Measurements from ENCODE around the gene C19orf67.
A peak's percentile ranks its signal among the peaks of the same experiment; 100 is the strongest.

The C19orf67 gene

DNA sequence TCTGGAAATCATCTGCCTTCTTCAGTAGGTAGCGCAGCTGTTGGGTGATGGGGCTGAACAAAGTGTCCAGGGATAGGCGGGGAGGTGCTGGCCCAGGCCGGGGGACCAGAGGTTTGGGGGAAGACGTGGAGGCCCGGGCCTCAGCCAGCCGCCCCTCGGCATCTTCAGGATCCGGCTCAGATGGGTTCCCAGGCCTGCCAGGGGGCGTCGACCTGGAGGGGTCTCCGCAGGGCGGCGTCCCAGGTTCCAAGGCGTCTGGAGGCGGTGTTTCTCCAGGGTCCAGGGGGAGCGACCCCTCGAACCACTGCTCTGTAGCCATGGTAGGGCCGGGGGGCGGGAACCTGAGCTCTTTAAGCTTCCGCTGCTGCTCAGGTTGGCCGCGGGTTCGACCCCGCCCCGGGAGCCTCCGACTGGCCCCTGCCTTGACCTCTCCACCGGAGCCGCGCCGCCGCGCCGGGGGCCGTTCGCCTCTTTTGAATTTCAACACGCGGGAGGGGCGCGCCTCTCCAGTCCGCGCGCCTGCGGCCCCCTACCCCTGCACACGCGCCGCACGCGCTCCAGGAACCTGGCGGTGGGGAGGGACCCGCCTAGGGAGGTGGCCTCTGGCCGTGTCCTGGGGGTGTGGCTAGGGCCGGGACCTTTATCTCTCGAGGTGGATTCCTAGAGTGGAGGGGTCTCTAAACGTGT is at the start of gene C19orf67:
Gene C19orf67, minus strand, starts transcription at position 475 of the 687 bp plus-strand sequence. Its CDS starts 156 bp downstream, at position 319.
- DNase-seq = no peak

DNA sequence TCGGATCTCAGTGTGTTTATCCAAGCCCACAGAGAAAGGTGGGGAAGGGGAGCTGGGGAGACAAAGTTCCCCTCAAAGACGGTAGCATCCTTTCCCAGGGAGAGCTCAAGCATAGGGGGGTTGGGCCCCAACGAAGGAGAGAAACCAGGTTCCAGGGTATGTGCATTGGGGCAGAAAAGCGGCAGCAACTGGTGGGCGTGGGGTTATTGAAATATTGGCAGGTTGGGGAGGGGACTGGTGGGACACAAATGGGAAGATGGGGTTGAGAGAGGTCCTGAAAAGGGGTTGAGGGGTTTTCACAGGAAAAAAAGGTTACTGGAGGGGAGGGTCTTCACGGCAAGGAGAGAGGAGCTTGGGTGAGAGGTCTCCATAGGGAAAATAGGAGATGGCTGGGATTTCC is 49.8 kb upstream of the C19orf67 start:
- no peak for DNase-seq

DNA sequence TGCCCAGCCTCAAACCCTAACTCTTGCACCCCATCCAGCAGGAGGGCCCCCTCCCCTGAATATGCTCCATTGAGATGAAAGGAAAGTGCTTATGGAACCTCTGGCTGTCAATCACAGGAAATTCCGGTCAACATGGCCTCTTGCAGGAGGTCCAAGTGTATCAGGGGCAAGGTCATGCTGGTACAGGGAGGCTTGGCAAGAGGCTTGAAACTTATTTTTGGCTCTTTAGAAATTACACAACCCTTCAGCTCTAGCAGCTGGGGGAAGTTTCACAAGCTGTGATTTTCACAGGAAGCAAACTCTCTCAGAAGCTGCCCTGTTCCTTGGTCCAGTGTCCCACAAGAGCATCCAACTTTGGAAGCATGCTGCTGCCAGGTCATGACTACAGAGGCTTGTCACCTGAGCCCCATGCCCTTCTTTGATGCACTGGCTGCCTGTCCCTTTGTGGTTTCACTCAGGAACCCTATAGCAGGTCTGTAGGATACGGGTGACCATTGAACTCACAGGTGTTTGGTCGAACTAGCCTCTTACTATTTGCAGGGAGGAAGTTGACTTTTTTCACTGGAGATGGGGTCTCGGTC is 42.4 kb upstream of the C19orf67 start:
- DNase-seq = no peak

DNA sequence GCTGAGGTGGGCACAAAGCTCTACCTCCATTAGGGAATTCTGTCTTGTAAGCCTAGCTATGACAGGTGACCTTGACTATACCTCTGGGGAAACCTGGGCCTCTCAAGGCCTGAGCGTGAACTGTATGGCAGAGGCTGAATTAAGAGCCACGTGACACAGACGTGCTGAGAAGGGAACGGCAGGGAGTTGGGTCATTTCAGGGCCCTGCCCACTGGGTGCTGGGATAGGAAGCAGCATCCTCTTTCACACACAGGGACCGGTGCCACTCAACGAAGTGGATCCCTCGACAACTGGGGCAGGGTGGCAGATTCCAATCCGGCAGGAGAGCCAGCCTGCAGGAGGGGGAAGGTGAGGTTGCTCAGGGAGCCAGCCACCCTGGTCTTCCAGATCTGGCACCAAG is 41.6 kb upstream of the C19orf67 start:
- no peak for DNase-seq

DNA sequence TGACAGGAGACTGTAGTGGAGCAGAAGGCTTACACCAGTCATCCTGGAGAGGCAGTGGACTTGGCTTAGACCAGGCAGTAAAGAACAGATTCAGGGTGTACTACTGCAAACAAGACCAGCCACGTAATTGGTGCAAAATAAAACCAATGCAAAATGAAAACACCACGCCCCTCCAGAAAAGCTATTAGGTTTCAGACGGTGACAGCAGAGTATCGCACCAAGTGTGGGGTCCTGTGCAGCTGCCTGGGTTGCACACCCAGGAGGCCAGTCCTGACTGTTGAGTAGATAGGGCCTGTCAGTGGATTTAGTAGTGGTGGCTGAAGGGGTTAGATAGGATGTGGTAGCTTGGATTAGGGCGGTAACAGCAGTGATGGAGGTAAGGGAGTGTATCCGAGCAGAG is 37.3 kb upstream of the C19orf67 start:
- no peak for DNase-seq

DNA sequence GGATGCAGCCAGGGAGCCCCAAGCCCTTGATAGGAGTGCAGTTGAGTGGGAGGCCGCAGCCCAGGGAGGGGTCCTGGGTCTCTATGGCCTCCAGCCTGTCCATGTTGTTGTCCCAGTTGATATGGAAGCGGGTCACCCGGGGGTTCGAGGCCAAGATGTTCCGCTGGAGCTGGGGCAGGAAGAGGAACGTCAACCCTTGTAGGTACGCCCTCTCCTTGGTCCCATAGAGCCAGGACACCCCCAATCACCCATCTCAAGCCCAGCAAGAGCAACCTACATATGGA is 34.9 kb upstream of the C19orf67 start:
- DNase-seq = no peak

DNA sequence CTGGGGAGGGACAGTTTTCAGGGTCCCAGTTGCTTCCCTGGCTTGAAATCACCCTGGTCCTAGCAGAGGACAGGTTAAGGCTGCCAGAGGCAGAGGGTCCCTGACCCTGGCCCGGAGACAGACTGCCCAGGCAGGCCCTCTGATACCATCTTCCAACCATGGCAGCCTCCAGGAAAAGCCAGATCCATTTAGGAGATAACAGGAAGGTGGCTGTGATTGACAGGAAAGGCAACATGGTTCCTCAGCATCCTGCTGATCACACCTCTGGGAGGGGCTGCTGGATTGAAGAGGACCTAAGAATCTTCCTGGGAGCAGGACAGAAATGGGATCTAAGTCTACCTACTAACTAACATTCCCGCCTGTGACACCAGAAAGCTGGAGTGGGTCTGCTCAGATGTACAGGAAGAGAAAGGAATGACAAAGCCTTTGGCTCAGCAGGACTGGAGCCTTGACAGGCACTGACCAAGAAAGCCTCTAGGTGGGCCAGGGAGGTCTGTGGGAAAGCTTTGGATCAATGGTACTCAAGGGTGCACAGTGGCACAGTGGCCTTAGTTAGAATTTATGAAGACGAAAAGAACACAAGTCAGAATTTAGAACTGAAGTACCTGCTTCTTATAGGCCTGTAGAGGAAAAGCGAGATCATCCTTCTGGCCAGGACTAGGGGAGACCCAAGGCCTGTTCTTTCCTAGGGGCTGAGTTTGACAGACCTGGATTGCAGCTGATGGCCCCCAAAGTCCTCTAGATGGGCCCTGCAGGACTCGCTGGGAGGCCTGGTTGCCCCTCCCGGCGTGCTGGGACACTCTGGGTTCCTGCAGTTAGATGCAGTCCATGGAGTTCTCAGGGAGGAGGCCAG is 34.3 kb upstream of the C19orf67 start:
- DNase-seq = no peak

DNA sequence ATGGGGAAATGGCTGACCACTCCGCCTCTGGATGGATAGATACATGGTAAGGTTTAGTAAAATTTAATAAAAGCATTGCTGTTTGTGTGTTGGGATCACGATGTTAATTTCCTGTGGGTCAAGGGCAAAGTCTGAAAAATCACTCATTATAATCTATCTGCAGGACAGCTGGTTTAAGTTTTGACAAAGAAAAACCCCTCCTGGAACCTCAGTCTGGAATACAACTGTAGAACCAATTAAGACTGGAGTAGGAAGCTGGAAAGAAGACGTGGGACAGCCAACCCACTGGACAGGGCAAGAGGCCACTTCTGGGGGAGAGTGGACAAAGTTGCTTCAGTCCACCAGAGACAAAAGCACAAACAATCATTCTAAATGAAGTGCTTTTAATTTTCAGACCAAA is 33.6 kb upstream of the C19orf67 start:
- no peak for DNase-seq

DNA sequence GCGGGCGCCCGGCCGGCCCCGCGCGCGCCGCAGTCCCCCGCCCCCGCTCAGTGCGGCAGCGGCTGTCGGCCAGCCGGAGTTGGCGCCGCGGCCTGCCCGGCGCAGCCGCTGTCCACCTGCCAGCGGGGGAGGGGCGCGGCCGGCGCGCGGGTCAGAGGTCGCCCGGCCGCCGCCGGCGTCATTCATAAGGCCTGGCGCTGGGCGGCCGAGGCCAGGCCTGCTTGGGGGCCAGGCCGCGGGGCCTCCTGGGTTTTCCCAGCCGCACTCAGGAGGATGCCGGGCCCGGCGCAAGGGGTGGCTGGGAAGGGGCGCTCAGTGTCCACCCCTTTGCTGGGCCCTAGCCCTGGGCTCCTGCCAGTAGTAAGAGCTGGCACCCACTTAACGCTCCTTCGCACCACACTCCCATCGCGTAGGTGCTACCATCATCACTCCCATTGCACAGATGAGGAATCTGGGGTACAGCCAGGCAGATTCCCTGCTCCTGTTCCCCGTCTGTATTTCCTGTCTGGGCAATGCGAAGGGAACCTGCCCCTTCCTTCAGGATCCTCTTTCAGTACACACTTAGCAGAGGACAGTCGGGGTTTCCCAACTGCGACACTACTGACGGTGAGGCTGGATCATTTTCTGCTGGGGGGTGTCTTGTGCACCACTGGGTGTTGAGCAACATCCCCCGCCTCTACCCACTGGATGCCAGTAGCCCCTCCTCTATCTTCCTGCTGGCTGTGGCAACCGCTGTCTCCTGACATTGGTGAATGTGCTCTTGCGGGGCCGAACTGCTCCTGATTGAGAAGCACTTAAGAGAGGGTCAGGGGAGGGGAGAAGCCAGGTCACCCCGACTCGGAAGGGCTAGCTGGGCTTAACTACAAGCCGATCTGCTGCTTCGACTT is 32.8 kb upstream of the C19orf67 start:
- peak; percentile 24 for DNase-seq

DNA sequence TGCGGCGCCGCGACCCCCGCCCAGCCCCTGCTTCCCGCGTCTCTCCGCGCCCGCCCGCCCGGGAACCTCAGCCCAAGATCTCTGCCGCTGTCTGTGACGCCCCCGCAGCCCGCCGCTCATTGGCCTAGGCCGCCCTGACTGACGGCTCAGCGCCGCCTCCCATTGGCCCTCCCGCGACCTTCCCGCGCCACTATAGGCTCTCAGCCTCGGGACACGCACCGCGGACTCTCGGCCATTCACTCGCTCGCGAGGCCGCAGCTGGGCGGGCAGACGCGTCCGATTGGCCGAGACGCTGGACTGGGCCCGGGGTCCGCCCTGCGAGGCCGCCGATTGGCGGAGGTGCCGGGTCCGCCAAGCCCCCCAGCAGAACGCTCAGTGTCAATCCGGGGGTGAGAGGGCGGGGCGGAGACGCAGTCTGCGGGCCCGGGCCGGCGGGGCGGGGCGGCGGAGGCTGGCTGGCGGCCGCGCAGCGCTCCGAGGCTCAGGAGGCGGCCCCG is 32.1 kb upstream of the C19orf67 start, which contains the start of gene PRKACA:
Gene PRKACA, minus strand, starts transcription at position 95 of the 497 bp plus-strand sequence. CDS start 215 bp downstream, outside the sequence.
- DNase-seq = peak; percentile 97

DNA sequence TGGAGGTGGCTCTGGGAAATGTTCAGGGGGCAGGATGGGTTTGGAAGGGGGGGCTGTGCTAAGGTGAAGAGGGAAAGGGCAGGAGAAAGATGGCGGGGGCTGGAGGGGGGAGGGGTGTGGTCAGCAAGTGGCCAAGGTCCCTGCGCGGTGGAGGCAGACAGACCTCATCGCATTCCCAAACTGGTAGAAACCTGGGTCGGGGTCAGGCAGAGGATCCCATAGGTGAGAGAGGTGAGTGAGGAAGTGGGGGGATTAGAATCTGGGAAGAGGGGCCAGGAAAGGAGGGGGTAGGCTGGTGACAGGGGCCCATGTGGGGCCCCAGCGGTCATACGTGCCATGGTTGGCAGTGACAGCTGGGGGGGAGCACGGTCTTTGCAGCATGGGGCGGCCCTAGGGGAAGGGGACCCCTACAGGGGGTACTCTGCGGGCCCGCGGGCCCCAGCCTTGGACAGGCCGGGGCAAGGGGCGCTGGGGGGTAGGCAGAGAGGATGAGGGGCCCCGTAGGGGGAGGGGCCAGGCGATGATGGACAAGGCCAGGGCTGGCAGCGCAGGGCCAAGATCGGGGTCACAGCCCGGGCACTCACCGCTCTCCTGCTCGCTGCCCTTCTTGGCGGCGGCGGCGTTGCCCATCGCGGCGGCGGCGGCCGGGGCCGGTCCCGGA is 31.5 kb upstream of the C19orf67 start:
- DNase-seq = peak; percentile 11

DNA sequence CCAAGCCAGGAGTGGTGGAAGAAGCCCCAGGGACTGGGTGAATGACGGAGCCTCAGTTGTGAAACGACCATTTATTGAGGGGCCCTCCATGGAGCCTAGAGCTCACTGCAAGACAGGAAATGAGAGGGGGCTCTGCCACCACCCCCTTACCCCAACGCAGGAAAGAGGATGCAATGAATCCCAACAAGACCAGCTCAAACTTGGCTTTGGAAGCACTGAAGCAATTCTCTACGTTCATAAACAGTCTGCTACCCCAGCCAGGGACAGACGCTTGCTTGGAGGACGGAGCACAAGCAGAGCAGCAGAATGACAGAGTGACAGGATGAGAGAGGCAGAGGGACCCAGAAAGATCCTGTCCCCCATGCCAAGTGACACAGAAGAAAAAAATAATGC is 30.9 kb upstream of the C19orf67 start:
- no peak for DNase-seq

DNA sequence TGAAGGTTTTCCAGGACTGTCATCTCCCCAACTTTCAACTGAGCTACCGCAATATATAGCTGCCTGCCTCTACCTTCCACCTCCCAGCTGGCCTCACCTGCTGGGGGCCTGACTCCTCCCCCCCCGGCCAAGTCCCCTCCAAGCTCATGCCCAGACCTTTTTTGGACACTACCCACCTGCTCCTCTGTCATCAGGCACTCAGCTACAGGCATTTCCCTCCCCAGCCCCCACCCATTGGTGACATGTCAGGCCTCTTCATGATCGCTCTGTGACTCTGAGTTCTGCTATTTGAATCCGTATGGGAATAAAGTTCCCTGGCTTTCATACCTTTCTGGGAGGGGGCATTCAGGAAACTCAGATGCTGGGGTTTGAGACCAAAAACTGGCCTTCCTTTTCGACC is 30.2 kb upstream of the C19orf67 start:
- DNase-seq = no peak

DNA sequence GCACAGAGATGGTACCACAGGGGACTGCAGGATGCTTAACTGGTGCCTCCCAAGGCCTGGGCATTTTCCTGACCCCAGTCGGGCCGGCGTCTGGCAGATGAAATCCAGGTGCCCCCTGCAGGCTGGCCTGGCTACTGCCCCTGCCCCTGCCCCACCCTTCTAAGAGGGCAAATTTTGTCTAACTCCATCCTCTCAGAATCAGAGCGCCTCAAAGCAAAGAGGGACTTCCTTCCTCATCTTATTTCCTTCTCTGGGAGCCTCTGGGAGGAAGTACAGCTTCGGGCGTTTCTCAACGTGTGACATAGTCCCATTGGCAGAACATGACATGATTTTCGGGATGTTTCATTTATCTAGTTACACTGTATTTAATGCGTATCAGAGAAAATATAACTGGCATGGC is 29.3 kb upstream of the C19orf67 start:
- peak; percentile 48 for DNase-seq

DNA sequence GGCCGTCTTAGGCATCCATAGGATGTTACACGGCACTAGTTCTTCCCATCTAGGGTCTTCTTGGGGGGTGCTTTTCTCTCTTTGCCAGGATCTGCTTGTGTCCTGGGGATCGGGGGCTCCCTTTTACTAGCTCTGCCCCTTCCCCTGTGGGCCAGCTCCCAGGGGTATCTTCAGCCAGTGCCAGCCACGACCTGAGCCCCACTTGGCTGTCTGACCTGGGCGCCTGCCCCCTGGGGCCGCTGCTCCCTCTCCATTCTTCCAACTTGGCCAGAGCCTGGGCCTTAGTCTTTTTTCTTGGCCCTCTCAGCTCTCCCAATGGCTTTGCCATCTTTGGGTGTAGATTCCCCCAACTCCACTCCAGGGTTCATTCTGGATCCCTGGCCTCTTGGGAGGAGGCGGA is 28.9 kb upstream of the C19orf67 start:
- no peak for DNase-seq

DNA sequence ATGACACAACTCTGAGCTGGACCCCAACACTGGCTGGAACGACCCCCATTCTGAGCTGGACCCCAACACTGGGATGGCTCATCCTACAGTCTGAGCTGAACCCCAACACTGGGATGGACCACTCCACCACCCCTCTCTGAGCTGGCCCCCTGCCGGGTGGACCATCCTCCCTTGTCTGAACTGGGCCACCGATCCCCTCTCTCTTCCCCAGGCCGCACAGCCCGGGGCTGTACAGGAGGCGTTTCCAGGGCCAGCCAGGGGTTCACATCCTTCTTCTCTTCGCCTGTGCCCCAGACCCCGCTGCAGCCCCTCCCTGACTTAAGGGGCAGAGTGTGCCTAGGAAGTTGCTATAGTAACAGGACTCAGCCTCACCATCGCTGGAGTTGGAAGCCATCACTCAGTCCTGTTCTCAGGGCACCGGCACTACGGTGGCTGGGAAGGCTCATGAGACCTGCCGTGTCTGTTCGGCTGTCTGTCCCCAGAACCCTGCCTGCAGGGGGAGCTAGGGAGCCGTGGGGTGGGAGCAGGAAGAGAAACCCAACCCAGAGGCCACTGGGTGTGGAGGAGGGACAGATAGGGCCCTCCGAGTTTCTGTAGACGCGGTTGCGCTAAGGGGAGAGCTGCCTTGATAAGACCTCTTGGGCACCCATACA is 28.3 kb upstream of the C19orf67 start:
- peak; percentile 50 for DNase-seq

DNA sequence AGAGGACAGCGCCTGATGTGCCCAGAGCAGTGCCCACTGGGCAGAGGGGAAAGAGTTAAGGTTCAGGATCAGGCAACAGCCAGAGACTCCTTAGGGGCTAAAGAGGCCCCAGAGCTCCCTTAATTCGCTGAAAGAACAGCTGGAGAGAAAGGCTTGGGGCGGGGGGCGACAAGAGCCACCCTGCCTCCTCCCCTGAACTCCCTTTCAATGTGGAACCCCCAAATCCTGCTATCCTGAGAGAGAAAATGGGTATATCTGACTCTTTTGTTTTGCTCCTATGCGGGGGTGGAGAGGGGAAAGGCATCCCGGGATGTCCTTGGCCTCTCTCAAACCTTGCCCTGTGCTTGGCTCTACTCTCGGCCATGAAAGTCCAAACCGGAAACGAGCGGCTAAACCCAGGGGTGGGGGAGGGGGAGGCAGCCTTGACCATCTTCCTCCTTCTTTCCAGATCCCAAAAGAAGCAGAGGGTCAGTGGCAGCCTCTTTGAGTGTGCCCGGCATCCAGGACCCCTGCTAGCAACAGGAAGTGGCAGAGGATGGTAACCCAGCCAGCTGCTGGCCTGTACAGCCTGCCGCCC is 27.3 kb upstream of the C19orf67 start:
- no peak for DNase-seq

DNA sequence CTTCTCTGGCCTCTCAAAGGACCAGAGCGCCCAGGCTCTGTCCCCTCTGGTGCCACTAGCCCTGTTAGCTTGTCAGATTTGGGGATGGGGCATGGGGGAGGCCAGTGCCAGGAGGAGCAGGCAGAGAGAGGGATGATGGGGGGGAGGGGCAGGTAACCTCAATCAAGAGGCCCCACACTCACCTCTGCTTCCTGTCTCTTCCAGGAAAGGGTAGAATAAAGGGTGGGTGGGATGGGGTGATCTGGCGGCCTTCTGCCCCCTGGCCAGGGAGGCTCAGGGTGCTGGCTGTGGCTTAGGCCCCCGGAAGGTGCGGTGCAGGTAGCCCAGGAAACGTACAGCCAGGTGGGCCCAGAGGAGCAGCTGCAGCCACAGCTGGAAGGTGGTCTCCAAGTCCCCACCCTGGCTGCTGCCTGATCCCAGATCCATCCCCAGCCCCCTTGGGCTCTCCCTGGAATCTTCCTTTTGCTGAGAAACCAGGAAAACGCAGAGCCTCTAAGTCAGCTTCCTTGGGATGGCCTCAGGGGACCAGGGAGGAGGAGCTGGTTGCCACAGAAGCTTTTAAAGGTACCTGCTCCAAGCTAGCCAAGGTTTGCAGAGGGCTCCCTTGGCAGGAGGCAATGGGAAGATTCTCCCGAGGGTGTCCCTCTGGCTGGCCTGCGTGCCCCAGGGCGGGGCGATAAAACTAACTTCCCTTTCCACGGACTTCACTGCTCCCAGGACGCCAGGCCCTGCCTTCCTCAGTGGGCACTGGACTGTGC is 26.6 kb upstream of the C19orf67 start:
- no peak for DNase-seq

DNA sequence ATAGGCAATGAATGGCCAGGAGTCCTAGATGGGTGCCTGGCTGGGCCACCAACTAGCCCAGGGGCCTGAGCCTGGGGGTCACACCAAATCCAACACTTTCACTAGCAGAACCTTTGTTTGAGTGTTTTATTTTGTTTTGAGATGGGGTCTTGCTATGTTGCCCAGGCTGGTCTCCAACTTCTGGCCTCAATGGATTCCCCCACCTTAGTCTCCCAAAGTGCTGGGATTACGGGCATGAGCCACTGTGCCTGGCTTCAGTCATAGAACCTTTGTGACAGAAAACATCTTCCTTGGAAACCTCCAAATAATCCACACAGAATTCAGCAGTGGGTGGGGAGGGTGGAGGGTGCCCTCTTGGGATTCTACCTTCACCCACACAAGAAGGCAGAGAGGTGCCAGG is 25.9 kb upstream of the C19orf67 start:
- no peak for DNase-seq

DNA sequence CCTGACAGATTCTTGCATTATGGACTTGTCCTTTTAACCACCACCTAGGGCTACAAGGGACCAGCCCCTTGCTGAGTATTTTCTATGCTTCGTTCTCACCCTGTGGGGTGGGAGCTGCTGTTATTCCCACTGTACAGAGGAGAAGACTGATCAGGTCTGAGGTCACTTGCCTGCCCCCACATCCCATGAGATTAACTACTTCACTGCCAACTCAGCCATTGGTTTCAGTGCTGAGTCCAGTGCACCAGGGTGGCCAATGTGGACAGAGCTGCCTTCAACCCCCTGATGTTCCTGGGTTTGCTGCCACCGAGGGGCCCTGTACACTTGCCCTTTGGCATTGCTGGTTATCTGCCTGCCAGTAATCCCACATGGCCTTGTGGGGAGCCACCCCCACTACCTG is 25.1 kb upstream of the C19orf67 start:
- no peak for DNase-seq

Measured in activated CD4-positive, alpha-beta T cell treated with anti-CD3 and anti-CD28 coated beads, Interleukin-2, amount 50 U/mL, for 1 hour (primary cell).